HS-27A (cell line): Measurements from ENCODE around the gene RIT1.
"Not testable (repeated sequence)": the region's sequence is repeated elsewhere in the genome, so short reads cannot be mapped to it uniquely, and the experiment has no call there.

Experiments
- DNase-seq: peaks from one replicate; pipeline ENCODE4 v3.0.0-alpha.2; 2012; ENCODE audit warnings: low read depth, missing footprints

Gene RIT1

DNA sequence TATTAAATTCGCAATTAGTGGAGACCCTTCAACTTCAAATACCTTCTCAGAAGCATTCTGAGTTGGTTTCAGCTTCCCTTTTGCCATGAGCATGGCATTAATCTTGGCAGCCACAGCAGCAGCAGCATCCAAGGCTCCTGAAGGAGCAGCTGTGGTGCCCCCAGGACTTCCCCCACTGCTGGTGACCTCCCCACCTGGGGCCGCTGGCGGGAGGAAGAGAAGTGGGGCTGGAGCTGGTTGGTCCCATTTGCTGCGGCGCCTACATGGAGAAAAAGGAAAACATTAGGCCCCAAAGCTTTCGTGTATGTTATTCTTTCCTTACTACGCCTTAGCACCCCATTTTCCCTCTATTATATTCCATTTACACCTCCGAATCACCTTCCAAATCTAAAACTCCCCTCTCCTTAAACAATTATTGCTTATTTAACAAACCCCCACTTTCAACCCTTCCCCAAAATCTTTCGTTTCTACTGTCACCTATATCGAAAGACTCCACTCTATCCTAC lies 22.5 kb upstream of the RIT1 start:
- no peak for DNase-seq

DNA sequence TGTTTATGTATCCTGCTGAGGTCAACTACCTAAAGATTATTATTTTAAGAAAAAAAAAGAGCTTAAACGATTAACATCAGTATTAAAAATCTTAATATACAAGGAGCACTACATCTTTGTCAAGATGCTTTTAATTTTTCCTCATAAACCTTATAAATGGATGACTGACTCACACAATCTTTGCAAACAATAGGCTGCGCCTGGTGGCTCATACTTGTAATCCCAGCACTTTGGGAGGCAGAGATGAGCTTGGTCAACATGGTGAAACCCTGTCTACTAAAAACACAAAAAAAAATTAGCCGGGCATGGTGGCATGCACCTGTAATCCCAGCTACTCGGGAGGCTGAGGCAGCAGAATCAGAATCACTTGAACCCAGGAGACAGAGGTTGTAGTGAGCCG lies 21.3 kb upstream of the RIT1 start:
- DNase-seq, result no peak

DNA sequence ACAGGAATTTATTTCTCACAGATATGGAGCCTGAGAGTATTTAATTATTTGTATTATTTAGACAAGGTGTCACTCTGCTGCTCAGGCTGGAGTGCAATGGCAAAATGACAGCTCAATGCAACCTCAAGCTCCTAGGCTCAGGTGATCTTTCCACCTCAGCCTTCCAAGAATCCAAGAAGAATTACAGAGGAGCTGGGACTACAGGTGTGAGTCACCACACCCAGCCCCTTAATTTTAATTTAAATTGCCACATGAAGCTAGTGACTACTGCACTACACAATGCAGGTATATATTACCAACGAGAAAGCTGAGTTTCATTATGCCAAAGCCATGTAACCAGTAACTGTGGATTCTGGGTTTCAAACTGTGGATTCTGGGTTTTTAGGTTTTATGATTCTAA lies 20.9 kb upstream of the RIT1 start:
- DNase-seq, result no peak

GRCh38 chr1:155931332-155932038 lies 20.3 kb upstream of the RIT1 start:
- no peak for DNase-seq

- DNase-seq, result not testable (repeated sequence)
Observed at GRCh38 chr1:155930725-155931124, 19.6 kb upstream of the RIT1 start.

GRCh38 chr1:155929057-155929456 lies 17.9 kb upstream of the RIT1 start:
- no peak for DNase-seq

DNA sequence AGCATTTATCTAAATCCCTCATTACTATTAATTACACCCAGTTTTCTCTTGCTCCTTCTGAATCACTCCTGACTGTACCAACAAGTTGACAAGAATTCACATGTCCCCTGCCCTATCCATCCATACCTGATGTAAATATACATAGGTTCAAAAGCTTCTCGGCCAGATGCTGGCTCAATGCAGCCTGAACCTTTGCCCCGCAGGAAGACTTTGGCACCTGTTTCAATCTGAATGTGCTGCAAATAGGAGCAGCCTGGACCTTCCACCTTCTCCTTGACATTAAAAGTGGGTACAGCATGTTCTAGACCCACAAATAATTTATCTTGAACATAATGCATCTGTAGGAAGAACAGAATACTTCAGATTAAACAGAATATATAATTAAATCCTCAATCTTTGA lies 14.4 kb upstream of the RIT1 start:
- DNase-seq, result no peak

- no peak for DNase-seq
Observed at GRCh38 chr1:155920717-155921116, 9.6 kb upstream of the RIT1 start.

DNA sequence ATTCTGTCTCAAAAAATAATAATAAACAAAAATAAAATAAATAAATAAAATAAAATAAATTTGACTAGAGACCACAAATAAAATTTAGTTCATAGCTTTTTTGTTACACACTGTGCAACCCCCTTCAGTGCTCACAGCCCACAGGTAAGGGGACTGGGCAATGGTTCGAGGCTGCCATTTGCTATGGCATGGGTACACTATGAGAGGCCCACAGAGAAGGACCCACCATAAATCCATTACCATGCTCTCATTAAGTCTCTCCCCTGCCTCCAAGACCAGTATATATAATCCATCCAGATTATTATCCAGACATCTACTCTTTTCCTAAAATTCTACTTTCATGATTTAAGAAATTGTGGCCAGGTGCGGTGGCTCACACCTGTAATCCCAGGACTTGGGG lies 8.7 kb upstream of the RIT1 start:
- DNase-seq, result no peak

GRCh38 chr1:155918660-155919059 lies 7.5 kb upstream of the RIT1 start:
- no peak for DNase-seq

DNA sequence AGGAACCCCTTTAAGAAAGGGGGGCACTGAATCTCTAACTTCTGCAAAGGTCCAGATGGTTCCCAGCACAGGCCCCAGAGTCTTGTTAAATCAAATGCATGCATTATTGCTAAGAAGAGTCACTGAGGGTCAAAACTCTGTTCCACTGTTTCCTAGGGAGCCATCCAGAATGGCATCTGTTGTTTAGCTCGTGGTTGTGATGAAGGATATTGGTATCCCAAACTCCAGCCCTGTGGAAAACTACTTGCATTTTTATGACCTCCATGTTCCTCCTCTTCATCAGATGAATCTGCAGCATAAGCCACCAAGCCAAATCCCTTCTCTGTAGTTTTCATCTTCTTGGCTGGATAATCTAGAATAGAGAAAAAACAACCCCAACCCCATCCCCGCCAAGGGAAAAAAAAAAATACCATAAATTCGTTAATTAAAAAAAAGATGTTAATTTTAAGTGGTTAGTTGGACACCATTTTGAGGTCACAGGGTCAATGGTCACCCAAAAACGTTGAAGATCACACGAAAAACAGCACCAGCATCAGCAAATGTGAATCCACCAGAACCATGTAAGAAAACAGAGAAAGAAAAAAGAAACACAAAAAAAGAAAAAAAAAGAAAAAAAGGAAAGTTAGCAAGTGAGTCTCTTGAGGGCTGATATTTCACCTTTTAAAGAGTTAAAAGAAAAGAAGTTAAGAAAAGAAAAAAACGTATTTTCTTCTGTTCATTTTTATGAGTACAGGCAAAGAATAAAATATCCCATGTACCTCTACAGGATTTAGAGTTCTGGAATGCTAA lies 3.0 kb upstream of the RIT1 start:
- no peak for DNase-seq

GRCh38 chr1:155912056-155912536 lies 947 bp upstream of the RIT1 start:
- no peak for DNase-seq

DNA sequence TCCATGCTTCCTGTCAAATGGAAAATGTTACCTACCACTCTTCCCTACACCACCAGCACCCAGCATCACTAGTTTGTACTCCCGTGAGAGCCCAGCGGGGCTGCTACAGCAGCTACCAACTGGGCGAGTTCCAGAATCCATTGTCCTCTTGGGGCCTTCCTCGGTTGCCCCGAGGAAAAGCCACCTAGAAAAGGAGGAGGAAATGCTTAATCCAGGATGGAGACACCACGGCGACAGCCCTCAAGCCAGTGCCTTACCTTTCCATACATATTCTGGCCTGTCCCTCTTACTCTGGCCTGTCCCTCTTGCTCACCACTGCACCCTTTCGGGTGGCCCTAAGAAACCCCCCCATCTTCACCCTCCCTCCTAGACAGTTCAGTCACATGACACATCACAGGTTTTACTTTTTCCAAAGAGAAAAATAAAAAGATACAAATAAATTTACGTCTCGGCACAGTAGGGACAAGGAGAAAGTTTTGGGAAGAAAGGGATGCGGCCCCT lies 478 bp downstream of the RIT1 start:
- no peak for DNase-seq

DNA sequence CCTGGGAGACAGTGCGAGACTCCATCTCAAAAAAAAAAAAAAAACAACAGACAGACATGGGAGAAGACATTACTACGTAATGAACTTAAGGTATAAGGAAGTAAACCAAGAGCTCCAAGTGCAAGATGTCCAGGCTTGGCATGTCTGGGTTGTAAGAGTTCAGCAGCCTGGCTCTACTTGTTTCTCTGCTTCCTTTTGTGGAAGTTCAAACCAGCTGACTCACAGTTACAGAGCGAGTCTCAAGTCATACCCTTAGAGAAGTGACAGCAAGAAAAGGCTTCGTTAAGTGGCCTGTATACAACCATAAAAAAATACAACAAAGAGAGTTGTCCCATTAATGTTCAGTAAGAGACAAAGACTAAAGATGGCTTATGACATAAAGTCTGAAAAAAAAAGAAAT lies 1.3 kb downstream of the RIT1 start:
- no peak for DNase-seq

- DNase-seq, result no peak
Observed at GRCh38 chr1:155904261-155904660, 6.9 kb downstream of the RIT1 start.

- no peak for DNase-seq
Observed at GRCh38 chr1:155900161-155900560, 11.0 kb downstream of the RIT1 start.

DNA sequence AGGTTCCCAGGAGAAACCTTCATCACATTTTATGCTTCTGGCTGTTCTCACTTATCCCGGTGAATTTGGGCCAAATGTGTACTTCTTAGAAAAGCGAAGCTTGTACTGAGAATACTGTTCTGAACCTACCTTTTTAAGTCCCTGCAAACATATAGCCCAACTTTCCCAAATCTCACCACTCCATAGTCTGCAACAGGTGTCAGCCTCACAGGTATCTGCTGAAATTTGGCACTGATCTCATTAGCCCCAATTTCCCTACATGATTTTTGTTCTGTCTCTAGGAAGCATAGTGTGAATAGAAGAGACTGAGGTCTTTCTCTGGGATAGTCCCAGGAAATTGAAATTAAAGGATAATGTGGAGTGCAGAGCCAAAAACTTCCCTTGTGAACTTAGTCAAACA lies 11.5 kb downstream of the RIT1 start:
- no peak for DNase-seq

GRCh38 chr1:155898888-155899287 lies 12.3 kb downstream of the RIT1 start:
- DNase-seq, result no peak

GRCh38 chr1:155897746-155898145 lies 13.4 kb downstream of the RIT1 start:
- no peak for DNase-seq

GRCh38 chr1:155896476-155896875 lies 14.7 kb downstream of the RIT1 start:
- DNase-seq, result not testable (repeated sequence)

DNA sequence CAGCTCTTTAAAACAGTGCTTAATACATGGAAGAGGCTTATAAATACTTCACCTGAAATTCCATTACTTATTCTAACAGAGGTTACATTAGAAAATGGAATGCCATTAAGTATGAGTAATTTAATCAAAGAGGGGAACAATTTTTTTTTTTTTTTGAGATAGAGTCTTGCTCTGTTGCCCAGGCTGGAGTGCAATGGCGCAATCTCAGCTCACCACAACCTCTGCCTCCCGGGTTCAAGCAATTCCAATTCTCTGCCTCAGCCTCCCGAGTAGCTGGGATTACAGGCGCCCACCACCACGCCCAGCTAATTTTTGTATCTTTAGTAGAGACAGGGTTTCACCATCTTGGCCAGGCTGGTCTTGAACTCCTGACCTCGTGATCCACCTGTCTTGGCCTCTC lies 15.5 kb downstream of the RIT1 start:
- not testable (repeated sequence) for DNase-seq

GRCh38 chr1:155893389-155894142 lies 17.6 kb downstream of the RIT1 start:
- peak; percentile 71 for DNase-seq
